Type B pancreatic cell (in vitro differentiated cells): ENCODE results near the gene ZBTB21. TPM values are rescaled to one million over a fixed set of nuclear protein-coding genes. Genes with fewer than 3 reads are reported as not detected.

ENCODE experiments used
- DNase-seq: peaks from one replicate; pipeline ENCODE4 v3.0.0; 2021; ENCODE audit warnings: mixed read lengths; ENCODE audit not compliant: unreplicated experiment; ENCODE audit errors: extremely low spot score
- H3K27ac Mint-ChIP-seq: 2 replicates; pipeline ENCODE4 v1.8.0; 2021; ENCODE audit warnings: mild to moderate bottlenecking, mixed read lengths
- H3K27me3 Mint-ChIP-seq: 2 replicates; pipeline ENCODE4 v1.8.0; 2021; ENCODE audit warnings: mixed read lengths
- H3K36me3 Mint-ChIP-seq: 2 replicates; pipeline ENCODE4 v1.8.0; 2021; ENCODE audit warnings: mixed read lengths
- H3K4me1 Mint-ChIP-seq: one replicate; pipeline ENCODE4 v1.8.0; 2021; ENCODE audit warnings: mixed read lengths; ENCODE audit not compliant: unreplicated experiment
- H3K4me3 Mint-ChIP-seq: 2 replicates; pipeline ENCODE4 v1.8.0; 2021; ENCODE audit warnings: mild to moderate bottlenecking, mixed read lengths
- H3K9me3 Mint-ChIP-seq: 2 replicates; pipeline ENCODE4 v1.8.0; 2021; ENCODE audit warnings: mixed read lengths
- CTCF ChIP-seq: fragments of 200-600 bp; sonication (generic); conservative IDR thresholded peaks from 2 replicates; pipeline ENCODE4 v1.5.0; 2021; ENCODE audit warnings: antibody characterized with exemption, mild to moderate bottlenecking
- total RNA-seq: library from RNA; stranded (reverse); gene quantifications from 2 replicates; pipeline ENCODE4 v1.2.1, GENCODE V29; 2021; ENCODE audit warnings: low replicate concordance

The ZBTB21 gene
- total RNA-seq, 1 donor from 2014 or later = 19.9 TPM

- H3K9me3 Mint-ChIP-seq = peaks cover 8% of the 10 kb centered on the region
- no peak overlapping the region for H3K4me3 Mint-ChIP-seq
- no peaks in the 10 kb centered on the region for H3K27me3 Mint-ChIP-seq
- no peak for TF ChIP-seq CTCF
- H3K36me3 Mint-ChIP-seq = no peaks in the 10 kb centered on the region
- H3K27ac Mint-ChIP-seq = no peak overlapping the region
- DNase-seq = peak; percentile 29
- peaks cover 17% of the 10 kb centered on the region for H3K4me1 Mint-ChIP-seq
Measured at GRCh38 chr21:41974752-41975053, 35.5 kb downstream of the ZBTB21 start.

- no peak overlapping the region for H3K4me3 Mint-ChIP-seq
- H3K4me1 Mint-ChIP-seq = peaks cover 21% of the 10 kb centered on the region
- H3K36me3 Mint-ChIP-seq = no peaks in the 10 kb centered on the region
- peak overlapping the region; percentile 39 for H3K27ac Mint-ChIP-seq
- H3K27me3 Mint-ChIP-seq = no peaks in the 10 kb centered on the region
- peaks cover 2% of the 10 kb centered on the region for H3K9me3 Mint-ChIP-seq
- TF ChIP-seq CTCF = peak; percentile 45
- peak; percentile 65 for DNase-seq
Measured at GRCh38 chr21:41973861-41974751, 36.1 kb downstream of the ZBTB21 start.

- Mint-ChIP-seq H3K4me3 (no peak overlapping the region), H3K9me3 (no peaks in the 10 kb centered on the region), H3K27me3 (no peaks in the 10 kb centered on the region), H3K4me1 (peaks cover 27% of the 10 kb centered on the region), H3K36me3 (no peaks in the 10 kb centered on the region), H3K27ac (peak overlapping the region; percentile 39)
- TF ChIP-seq CTCF = no peak
- peak; percentile 58 for DNase-seq
Measured at GRCh38 chr21:41973427-41973831, 36.7 kb downstream of the ZBTB21 start.

- no peak for TF ChIP-seq CTCF
Measured at GRCh38 chr21:41972511-41973205, 37.5 kb downstream of the ZBTB21 start.

GRCh38 chr21:41971891-41972290, 38.3 kb downstream of the ZBTB21 start:
- no peak for TF ChIP-seq CTCF
- Mint-ChIP-seq H3K4me1 (peaks cover 36% of the 10 kb centered on the region), H3K9me3 (no peaks in the 10 kb centered on the region), H3K36me3 (no peaks in the 10 kb centered on the region), H3K27me3 (no peaks in the 10 kb centered on the region), H3K4me3 (no peak overlapping the region), H3K27ac (no peak overlapping the region)
- DNase-seq = no peak

More at GRCh38 chr21:41972511-41973205, 37.5 kb downstream of the ZBTB21 start:
- DNase-seq = peak; percentile 48
- Mint-ChIP-seq H3K27me3 (no peaks in the 10 kb centered on the region), H3K9me3 (no peaks in the 10 kb centered on the region), H3K4me1 (peaks cover 31% of the 10 kb centered on the region), H3K36me3 (no peaks in the 10 kb centered on the region), H3K4me3 (no peak overlapping the region), H3K27ac (peak overlapping the region; percentile 39)
